ENCODE data around the gene CSNK2A1. TPM values are rescaled to one million over a fixed set of nuclear protein-coding genes. Genes with fewer than 3 reads are reported as not detected.

The CSNK2A1 gene
- total and polyA plus RNA-seq, 2 experiments from 2014 or later, result 85.1 to 244 TPM

- no peak for ATAC-seq
- peaks cover 32% of the 10 kb centered on the region for H3K27me3 ChIP-seq (ENCODE audit: insufficient read depth)
- peaks cover 19% of the 10 kb centered on the region for H3K27me3 Mint-ChIP-seq (ENCODE audit: insufficient read depth, low read depth, poor library complexity)
These were observed 83.4 kb downstream of the CSNK2A1 start for GRCh38 chr20:460180-460579.

GRCh38 chr20:458776-459175 is 84.8 kb downstream of the CSNK2A1 start:
- Histone ChIP-seq H3K4me2 (no peak overlapping the region), H3K27me3 (ENCODE audit: insufficient read depth) (peaks cover 18% of the 10 kb centered on the region), H4K20me1 (replicated peaks; ENCODE audit: insufficient read depth) (peaks cover 38% of the 10 kb centered on the region), H3F3A (replicated peaks; ENCODE audit: low read depth) (0 out of 2 replicates have a peak, but pooled peaks cover 5% of the 10 kb centered on the region), H3K9me2 (ENCODE audit: insufficient read depth) (no peaks in the 10 kb centered on the region), H3K79me2 (replicated peaks; ENCODE audit: insufficient read depth) (peaks cover 67% of the 10 kb centered on the region), H3K27ac (ENCODE audit: low read depth) (no peak overlapping the region), H3K4me1 (ENCODE audit: insufficient read depth) (0 out of 2 replicates have a peak, but pooled peaks cover 4% of the 10 kb centered on the region), H3K36me3 (ENCODE audit: insufficient read depth) (no peaks in the 10 kb centered on the region), H3K4me3 (no peak overlapping the region), H2AFZ (no peak overlapping the region)
- H3K4me1 Mint-ChIP-seq, result peaks cover 20% of the 10 kb centered on the region
- no peak for TF ChIP-seq JUNB (IDR thresholded peaks at IDR 0.05; ENCODE audit: unreplicated experiment)
- no peak for TF ChIP-seq NANOG (IDR thresholded peaks at IDR 0.05; ENCODE audit: borderline replicate concordance)
- no peak for TF ChIP-seq EZH2phosphoT487 (IDR thresholded peaks at IDR 0.05; ENCODE audit: unreplicated experiment)
- TF ChIP-seq CREB1 (CRISPR knock-in tag; IDR thresholded peaks at IDR 0.05; ENCODE audit: low read depth), result no peak
- no peak for TF ChIP-seq EZH2 (IDR thresholded peaks at IDR 0.05; ENCODE audit: low read depth, unreplicated experiment)
- TF ChIP-seq, protein P1, sequence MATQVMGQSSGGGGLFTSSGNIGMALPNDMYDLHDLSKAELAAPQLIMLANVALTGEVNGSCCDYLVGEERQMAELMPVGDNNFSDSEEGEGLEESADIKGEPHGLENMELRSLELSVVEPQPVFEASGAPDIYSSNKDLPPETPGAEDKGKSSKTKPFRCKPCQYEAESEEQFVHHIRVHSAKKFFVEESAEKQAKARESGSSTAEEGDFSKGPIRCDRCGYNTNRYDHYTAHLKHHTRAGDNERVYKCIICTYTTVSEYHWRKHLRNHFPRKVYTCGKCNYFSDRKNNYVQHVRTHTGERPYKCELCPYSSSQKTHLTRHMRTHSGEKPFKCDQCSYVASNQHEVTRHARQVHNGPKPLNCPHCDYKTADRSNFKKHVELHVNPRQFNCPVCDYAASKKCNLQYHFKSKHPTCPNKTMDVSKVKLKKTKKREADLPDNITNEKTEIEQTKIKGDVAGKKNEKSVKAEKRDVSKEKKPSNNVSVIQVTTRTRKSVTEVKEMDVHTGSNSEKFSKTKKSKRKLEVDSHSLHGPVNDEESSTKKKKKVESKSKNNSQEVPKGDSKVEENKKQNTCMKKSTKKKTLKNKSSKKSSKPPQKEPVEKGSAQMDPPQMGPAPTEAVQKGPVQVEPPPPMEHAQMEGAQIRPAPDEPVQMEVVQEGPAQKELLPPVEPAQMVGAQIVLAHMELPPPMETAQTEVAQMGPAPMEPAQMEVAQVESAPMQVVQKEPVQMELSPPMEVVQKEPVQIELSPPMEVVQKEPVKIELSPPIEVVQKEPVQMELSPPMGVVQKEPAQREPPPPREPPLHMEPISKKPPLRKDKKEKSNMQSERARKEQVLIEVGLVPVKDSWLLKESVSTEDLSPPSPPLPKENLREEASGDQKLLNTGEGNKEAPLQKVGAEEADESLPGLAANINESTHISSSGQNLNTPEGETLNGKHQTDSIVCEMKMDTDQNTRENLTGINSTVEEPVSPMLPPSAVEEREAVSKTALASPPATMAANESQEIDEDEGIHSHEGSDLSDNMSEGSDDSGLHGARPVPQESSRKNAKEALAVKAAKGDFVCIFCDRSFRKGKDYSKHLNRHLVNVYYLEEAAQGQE (IDR thresholded peaks at IDR 0.05; ENCODE audit: unreplicated experiment), result no peak
- no peak for TF ChIP-seq POLR2AphosphoS5 (IDR thresholded peaks at IDR 0.05; ENCODE audit: low read depth)
- H3K9me3 Mint-ChIP-seq, result no peaks in the 10 kb centered on the region
- H3K36me3 Mint-ChIP-seq (ENCODE audit: low read depth), result no peaks in the 10 kb centered on the region
- no peak for DNase-seq (ENCODE audit: low spot score)
- peaks cover 17% of the 10 kb centered on the region for H3K27me3 Mint-ChIP-seq (ENCODE audit: insufficient read depth, low read depth, poor library complexity)
- no peak overlapping the region for H3K27ac Mint-ChIP-seq
- no peak for ATAC-seq
- H3K4me3 Mint-ChIP-seq, result no peak overlapping the region

More at GRCh38 chr20:460180-460579, 83.4 kb downstream of the CSNK2A1 start:
- H3K4me3 ChIP-seq, result no peak overlapping the region
- H3K36me3 ChIP-seq (ENCODE audit: insufficient read depth), result no peaks in the 10 kb centered on the region
- H3K4me1 ChIP-seq (ENCODE audit: insufficient read depth), result 0 out of 2 replicates have a peak, but pooled peaks cover 4% of the 10 kb centered on the region
- no peak for TF ChIP-seq NANOG (IDR thresholded peaks at IDR 0.05; ENCODE audit: borderline replicate concordance)
- peaks cover 61% of the 10 kb centered on the region for H3K79me2 ChIP-seq (replicated peaks; ENCODE audit: insufficient read depth)
- Mint-ChIP-seq H3K36me3 (ENCODE audit: low read depth) (no peaks in the 10 kb centered on the region), H3K9me3 (no peaks in the 10 kb centered on the region), H3K4me3 (peak overlapping the region; percentile 23; the same call in 1 of the 3 replicates), H3K27ac (no peak overlapping the region), H3K4me1 (peaks cover 20% of the 10 kb centered on the region)
- no peak overlapping the region for H2AFZ ChIP-seq
- no peak overlapping the region for H3K4me2 ChIP-seq
- H3F3A ChIP-seq (replicated peaks; ENCODE audit: low read depth), result 0 out of 2 replicates have a peak, but pooled peaks cover 5% of the 10 kb centered on the region
- peaks cover 35% of the 10 kb centered on the region for H4K20me1 ChIP-seq (replicated peaks; ENCODE audit: insufficient read depth)
- H3K9me2 ChIP-seq (ENCODE audit: insufficient read depth), result no peaks in the 10 kb centered on the region
- no peak for DNase-seq (ENCODE audit: low spot score)
- no peak overlapping the region for H3K27ac ChIP-seq (ENCODE audit: low read depth)
